ENCODE results near the gene SLC44A3.

The SLC44A3 gene

DNA sequence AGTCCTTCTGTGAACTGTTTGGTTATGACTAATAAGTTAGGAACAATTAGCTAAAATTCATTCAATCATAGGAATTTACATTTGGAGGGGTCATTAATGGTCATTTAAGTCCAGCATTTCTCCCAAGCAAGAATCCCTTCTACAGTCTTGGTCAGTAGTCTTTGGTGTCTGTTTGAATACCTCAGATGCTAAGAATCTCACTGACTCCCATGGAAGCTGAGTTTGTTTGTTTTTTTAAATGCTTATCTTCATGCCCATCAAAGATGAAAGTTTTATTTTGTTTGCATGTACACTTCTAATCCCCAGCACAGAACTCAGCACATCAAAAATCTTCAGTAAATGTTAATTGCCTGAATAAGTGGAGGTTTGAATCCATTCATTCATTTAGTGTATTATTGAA lies 41.3 kb upstream of the SLC44A3 start:
- TF ChIP-seq, protein P1, sequence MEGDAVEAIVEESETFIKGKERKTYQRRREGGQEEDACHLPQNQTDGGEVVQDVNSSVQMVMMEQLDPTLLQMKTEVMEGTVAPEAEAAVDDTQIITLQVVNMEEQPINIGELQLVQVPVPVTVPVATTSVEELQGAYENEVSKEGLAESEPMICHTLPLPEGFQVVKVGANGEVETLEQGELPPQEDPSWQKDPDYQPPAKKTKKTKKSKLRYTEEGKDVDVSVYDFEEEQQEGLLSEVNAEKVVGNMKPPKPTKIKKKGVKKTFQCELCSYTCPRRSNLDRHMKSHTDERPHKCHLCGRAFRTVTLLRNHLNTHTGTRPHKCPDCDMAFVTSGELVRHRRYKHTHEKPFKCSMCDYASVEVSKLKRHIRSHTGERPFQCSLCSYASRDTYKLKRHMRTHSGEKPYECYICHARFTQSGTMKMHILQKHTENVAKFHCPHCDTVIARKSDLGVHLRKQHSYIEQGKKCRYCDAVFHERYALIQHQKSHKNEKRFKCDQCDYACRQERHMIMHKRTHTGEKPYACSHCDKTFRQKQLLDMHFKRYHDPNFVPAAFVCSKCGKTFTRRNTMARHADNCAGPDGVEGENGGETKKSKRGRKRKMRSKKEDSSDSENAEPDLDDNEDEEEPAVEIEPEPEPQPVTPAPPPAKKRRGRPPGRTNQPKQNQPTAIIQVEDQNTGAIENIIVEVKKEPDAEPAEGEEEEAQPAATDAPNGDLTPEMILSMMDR (IDR thresholded peaks at IDR 0.05) = no peak

GRCh38 chr1:94783342-94784189 lies 36.6 kb upstream of the SLC44A3 start:
- TF ChIP-seq, protein P1 (IDR thresholded peaks at IDR 0.05) = no peak

- TF ChIP-seq, protein P1 (IDR thresholded peaks at IDR 0.05) = no peak
Observed at GRCh38 chr1:94784190-94784515, 36.0 kb upstream of the SLC44A3 start.

DNA sequence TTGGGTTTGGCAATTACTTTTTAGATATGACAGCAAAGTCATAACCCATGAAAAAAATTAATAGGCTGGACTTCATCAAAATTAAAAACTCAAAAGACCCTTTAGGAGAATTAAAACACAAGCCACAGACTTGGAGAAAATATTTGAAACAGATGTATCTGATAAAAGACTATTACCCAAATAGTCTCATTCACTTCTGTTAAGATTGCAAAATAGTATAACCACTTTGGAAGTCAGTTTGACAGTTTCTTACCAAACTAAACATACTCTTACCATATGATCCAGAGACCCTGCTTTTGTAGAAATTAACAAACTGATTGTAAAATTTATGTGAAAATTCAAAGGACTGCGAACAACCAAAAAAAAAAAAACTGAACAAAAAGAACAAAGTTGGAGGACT lies 32.5 kb upstream of the SLC44A3 start:
- TF ChIP-seq, protein P1 (IDR thresholded peaks at IDR 0.05) = no peak

GRCh38 chr1:94790246-94790645 lies 29.9 kb upstream of the SLC44A3 start:
- TF ChIP-seq, protein P1 (IDR thresholded peaks at IDR 0.05) = no peak

GRCh38 chr1:94790670-94791069 lies 29.5 kb upstream of the SLC44A3 start:
- TF ChIP-seq, protein P1 (IDR thresholded peaks at IDR 0.05) = no peak

- TF ChIP-seq, protein P1 (IDR thresholded peaks at IDR 0.05) = no peak
Observed at GRCh38 chr1:94792473-94793295, 27.5 kb upstream of the SLC44A3 start.
